HepG2 (cell line): ENCODE data around the gene ZNF697. TPM values are rescaled to one million over a fixed set of nuclear protein-coding genes. Genes with fewer than 3 reads are reported as not detected.

Experiments
- ATAC-seq: fragments of 200-7000 bp; cut with Tn5 transposase; 3 replicates; pipeline ENCODE4 v1.9.1; 2020; ENCODE audit warnings: mild to moderate bottlenecking, moderate library complexity
- BruUV-seq: library from RNA; stranded (reverse); fragments of 400-500 nt; replicated peaks from 2 replicates; lab custom pipeline; 2021; lab: Mats Ljungman, UMichigan
- CTCF ChIA-PET: fragments of 300-600 bp; formaldehyde crosslinking; extraction: SDS; loops from one replicate; lab custom pipeline; 2021; ENCODE audit warnings: low total read pairs, inconsistent platforms, low intra/inter-chr PET ratio; lab: Yijun Ruan, JAX
- POLR2A ChIA-PET: fragments of 350-600 bp; sonication (Branson Sonifier 250); formaldehyde crosslinking; loops from one replicate; lab custom pipeline; 2020; ENCODE audit warnings: antibody characterized with exemption, inconsistent platforms; lab: Yijun Ruan, JAX
- DNase-seq: peaks from one replicate; pipeline ENCODE4 v3.0.0-alpha.2; 2015; ENCODE audit warnings: low spot score
- FAIRE-seq: peaks from 3 replicates; lab custom pipeline; 2011; peaks lifted over from hg19 to GRCh38; lab: Jason Lieb, UNC
- H2AFZ ChIP-seq: one replicate; pipeline ENCODE4 v1.6.1; 2011; ENCODE audit warnings: low read length, inconsistent platforms
- H3K27ac ChIP-seq: fragments of 300-600 bp; 3 replicates; pipeline ENCODE4 v1.8.0; 2011; ENCODE audit warnings: mixed run types, mild to moderate bottlenecking, mixed read lengths, low read length, inconsistent platforms; ENCODE audit not compliant: insufficient read depth; ENCODE audit errors: extremely low read length
- H3K27me3 ChIP-seq, 2 experiments: fragments of 200-600 bp in 1 of 2; 2 replicates in 1 of 2; 3 replicates in 1 of 2; pipeline versions ENCODE4 v1.6.0 to v1.8.0; 2011; ENCODE audit warnings: low read length in 2 of 2, mild to moderate bottlenecking in 2 of 2, moderate library complexity in 2 of 2, inconsistent platforms in 1 of 2; ENCODE audit not compliant: insufficient read depth in 2 of 2, control insufficient read depth in 1 of 2
- H3K36me3 ChIP-seq, 2 experiments: fragments of 200-600 bp in 1 of 2; replicated peaks in 1 of 2; 2 replicates in 1 of 2; 3 replicates in 1 of 2; pipeline versions ENCODE4 v1.5.1 to v1.8.0; 2011; ENCODE audit warnings: low read length in 2 of 2, inconsistent platforms in 1 of 2; ENCODE audit not compliant: insufficient read depth in 2 of 2, control insufficient read depth in 1 of 2
- H3K4me1 ChIP-seq: 2 replicates; pipeline ENCODE4 v1.5.1; 2012; ENCODE audit warnings: low read length, inconsistent platforms; ENCODE audit not compliant: insufficient read depth
- H3K4me2 ChIP-seq: 2 replicates; pipeline ENCODE4 v1.6.0; 2011; ENCODE audit warnings: low read depth, low read length, inconsistent platforms
- H3K4me3 ChIP-seq, 3 experiments: fragments of 200-600 bp in 1 of 3; sonication (generic), shearing (Covaris generic) in 1 of 3; replicated peaks in 1 of 3; 2 replicates each; pipeline ENCODE4 v1.5.1; 2011 to 2016; ENCODE audit warnings: low read length in 3 of 3, inconsistent platforms in 2 of 3, low read depth in 2 of 3, mild to moderate bottlenecking in 2 of 3, control low read depth in 1 of 3, mixed read lengths in 1 of 3; ENCODE audit not compliant: insufficient read depth in 1 of 3
- H3K79me2 ChIP-seq: one replicate; pipeline ENCODE4 v1.6.1; 2011; ENCODE audit warnings: low read length, inconsistent platforms; ENCODE audit not compliant: insufficient read depth
- H3K9ac ChIP-seq: 2 replicates; pipeline ENCODE4 v1.6.0; 2011; ENCODE audit warnings: mild to moderate bottlenecking, low read depth, low read length, inconsistent platforms; ENCODE audit not compliant: insufficient read depth
- H3K9me3 ChIP-seq: 2 replicates; pipeline ENCODE4 v1.5.1; 2012; ENCODE audit warnings: mild to moderate bottlenecking, low read length
- H4K20me1 ChIP-seq: 2 replicates; pipeline ENCODE4 v1.6.0; 2011; ENCODE audit warnings: inconsistent platforms, mild to moderate bottlenecking, low read length, moderate library complexity; ENCODE audit not compliant: insufficient read depth
- DZIP1 ChIP-seq: sonication (generic); formaldehyde crosslinking; IDR thresholded peaks from 2 replicates; pipeline ENCODE4 v1.5.0; 2020; ENCODE audit warnings: mild to moderate bottlenecking, missing genetic modification reagents
- PAWR ChIP-seq: sonication (generic); formaldehyde crosslinking; IDR thresholded peaks from 2 replicates; pipeline ENCODE4 v1.4.0; 2020; ENCODE audit warnings: missing genetic modification reagents, mild to moderate bottlenecking, borderline replicate concordance
- STAT5B ChIP-seq: sonication (generic); formaldehyde crosslinking; IDR thresholded peaks from 2 replicates; pipeline ENCODE4 v1.4.0; 2020; ENCODE audit warnings: missing genetic modification reagents
- ZNF615 ChIP-seq: sonication (generic); formaldehyde crosslinking; IDR thresholded peaks from 2 replicates; pipeline ENCODE4 v1.5.0; 2020; ENCODE audit warnings: mild to moderate bottlenecking, missing genetic modification reagents, borderline replicate concordance
- whole genome bisulfite sequencing: methylation state at CpG from one replicate; pipeline ENCODE4 v1.1.6; 2017; ENCODE audit warnings: low lambda C conversion rate; 5-methylcytosine and 5-hydroxymethylcytosine counted together
- in situ Hi-C: cut with HindIII; loops from 2 replicates; pipeline ENCODE4 v1.10.0; 2017; ENCODE audit warnings: low pct_unique_long_range_greater_than_20kb; ENCODE audit not compliant: extremely low pct_ligation_motif_present
- intact Hi-C: fragments of 100-400 bp; cut with micrococcal nuclease; formaldehyde crosslinking; loops from one replicate; pipeline ENCODE4 v1.10.0; 2022; ENCODE audit not compliant: unreplicated experiment
- polyA plus RNA-seq, 8 experiments: library from polyadenylated mRNA; depleted of rRNA in 3 of 8; stranded (reverse) in 7 of 8; unstranded in 1 of 8; fragments of >200 nt; fragmentation: Illumina TruSeq in 4 of 8; extraction: Trizol in 4 of 8; gene quantifications; 2 replicates each; pipeline versions ENCODE4 v1.2.1 to v1.2.3, GENCODE V29; 2011 to 2016; ENCODE audit warnings: low read depth in 4 of 8, missing spikeins in 1 of 8, mixed read lengths in 1 of 8; ENCODE audit not compliant: insufficient read depth in 1 of 8
- total RNA-seq, 5 experiments: library from RNA; depleted of rRNA; stranded (reverse); fragments of >200 nt; fragmentation: Illumina TruSeq; extraction: Trizol; gene quantifications; 2 replicates each; pipeline ENCODE4 v1.2.3, GENCODE V29; 2016; ENCODE audit warnings: low read depth in 1 of 5

ZNF697 gene
- total and polyA plus RNA-seq, 2 of the 13 experiments (the other 11 are each of a cell fraction or from before 2014, with no cell fraction given): 2.3 to 7.1 TPM

- TF ChIP-seq DZIP1 (CRISPR knock-in tag) (no peak), ZNF615 (CRISPR knock-in tag) (no peak)
Observed at GRCh38 chr1:119681560-119681959, 33.5 kb upstream of the ZNF697 start (continued).

GRCh38 chr1:119680723-119681122, 32.7 kb upstream of the ZNF697 start:
- no peak for ATAC-seq
- in situ Hi-C loops: no loop called here
- TF ChIP-seq PAWR (no peak), STAT5B (no peak)
- POLR2A ChIA-PET: interaction anchor here (1.4 kb wide), 1 partner anchor 31 kb away, joined by 4 read pairs; the partner anchor contains the start of gene PHGDH
- H3K4me1 ChIP-seq: peaks cover 13% of the 10 kb centered on the region
- H4K20me1 ChIP-seq: no peaks in the 10 kb centered on the region
- H3K4me3 ChIP-seq: no peak overlapping the region
- no peak for DNase-seq
- H3K27ac ChIP-seq: no peak overlapping the region
- intact Hi-C loops: no loop called here
- H3K36me3 ChIP-seq: no peaks in the 10 kb centered on the region
- no TSS peak for BruUV-seq
- H3K27me3 ChIP-seq: no peaks in the 10 kb centered on the region
- H3K79me2 ChIP-seq: no peaks in the 10 kb centered on the region
- 41% methylated on average over 2 of the region's 2 CpGs for WGBS
- no peak overlapping the region for H2AFZ ChIP-seq
- no peak for FAIRE-seq
- no peak overlapping the region for H3K4me2 ChIP-seq
- H3K9ac ChIP-seq: no peak overlapping the region
- CTCF ChIA-PET: no interaction called here
- H3K9me3 ChIP-seq: no peaks in the 10 kb centered on the region
